ENCODE measurements around the gene ZNF672.

- TF ChIP-seq CTCF (IDR thresholded peaks at IDR 0.05; ENCODE audit: low read depth, low read length, poor library complexity, severe bottlenecking) (no peak), EZH2phosphoT487 (IDR thresholded peaks at IDR 0.05; ENCODE audit: borderline replicate concordance, low read length) (no peak)
Observed at GRCh38 chr1:248840946-248841345, 2.9 kb downstream of the ZNF672 start.
